Measurements from ENCODE around the gene DLST.

DLST gene

GRCh38 chr14:74859757-74860552 lies 21.8 kb upstream of the DLST start:
- in situ Hi-C loops (cut with MboI; ENCODE audit: low pct_unique_long_range_greater_than_20kb, low sequenced_read_pairs), result no loop called here

GRCh38 chr14:74860899-74861733 lies 20.6 kb upstream of the DLST start:
- in situ Hi-C loops (cut with MboI; ENCODE audit: low pct_unique_long_range_greater_than_20kb, low sequenced_read_pairs), result no loop called here
- peak; percentile 87 for DNase-seq

More at GRCh38 chr14:74859757-74860552, 21.8 kb upstream of the DLST start:
- DNase-seq, result no peak

DNA sequence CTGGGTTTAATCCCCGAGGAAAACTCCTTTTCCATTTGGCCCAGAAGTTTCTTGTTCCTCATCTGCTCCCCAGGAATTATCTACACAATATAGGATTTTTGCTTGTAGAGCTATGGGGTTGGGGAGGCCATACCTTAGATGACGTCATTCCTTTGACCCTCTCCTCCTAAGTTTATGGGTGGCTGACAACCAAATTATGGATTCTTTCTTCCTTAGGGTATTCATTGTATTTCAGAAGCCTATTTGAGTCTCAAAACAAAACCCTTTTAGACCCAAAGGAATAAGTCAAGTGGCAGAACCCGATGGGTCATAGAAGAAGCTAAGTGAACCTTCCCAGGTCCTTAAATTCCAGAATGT lies 20.0 kb upstream of the DLST start:
- DNase-seq, result no peak
- in situ Hi-C loops (cut with MboI; ENCODE audit: low pct_unique_long_range_greater_than_20kb, low sequenced_read_pairs), result no loop called here

- peak; percentile 40 for DNase-seq
- in situ Hi-C loops (cut with MboI; ENCODE audit: low pct_unique_long_range_greater_than_20kb, low sequenced_read_pairs), result no loop called here
Measured at GRCh38 chr14:74863274-74863673, 18.4 kb upstream of the DLST start.

DNA sequence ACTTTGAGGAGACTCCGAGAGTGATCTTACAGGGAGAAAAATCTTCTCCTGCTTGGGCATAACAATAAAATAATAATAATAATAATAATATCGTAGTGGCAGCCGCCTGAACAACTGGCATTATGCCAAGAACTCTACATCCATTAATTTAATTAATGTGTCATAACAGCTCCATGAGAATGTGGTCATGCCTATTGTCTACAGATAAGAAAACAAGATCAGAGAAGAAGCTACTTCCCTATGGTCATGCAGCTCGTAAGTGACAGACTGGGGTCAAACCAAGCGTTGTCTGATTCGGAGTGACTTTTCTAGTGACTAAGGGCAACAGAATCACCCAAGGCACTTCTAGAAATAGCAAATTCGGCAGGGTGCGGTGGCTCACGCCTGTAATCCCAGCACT lies 17.5 kb upstream of the DLST start:
- DNase-seq, result no peak
- in situ Hi-C loops (cut with MboI; ENCODE audit: low pct_unique_long_range_greater_than_20kb, low sequenced_read_pairs), result no loop called here

- no peak for DNase-seq
- in situ Hi-C loops (cut with MboI; ENCODE audit: low pct_unique_long_range_greater_than_20kb, low sequenced_read_pairs), result no loop called here
Measured at GRCh38 chr14:74865156-74865555, 16.6 kb upstream of the DLST start.

DNA sequence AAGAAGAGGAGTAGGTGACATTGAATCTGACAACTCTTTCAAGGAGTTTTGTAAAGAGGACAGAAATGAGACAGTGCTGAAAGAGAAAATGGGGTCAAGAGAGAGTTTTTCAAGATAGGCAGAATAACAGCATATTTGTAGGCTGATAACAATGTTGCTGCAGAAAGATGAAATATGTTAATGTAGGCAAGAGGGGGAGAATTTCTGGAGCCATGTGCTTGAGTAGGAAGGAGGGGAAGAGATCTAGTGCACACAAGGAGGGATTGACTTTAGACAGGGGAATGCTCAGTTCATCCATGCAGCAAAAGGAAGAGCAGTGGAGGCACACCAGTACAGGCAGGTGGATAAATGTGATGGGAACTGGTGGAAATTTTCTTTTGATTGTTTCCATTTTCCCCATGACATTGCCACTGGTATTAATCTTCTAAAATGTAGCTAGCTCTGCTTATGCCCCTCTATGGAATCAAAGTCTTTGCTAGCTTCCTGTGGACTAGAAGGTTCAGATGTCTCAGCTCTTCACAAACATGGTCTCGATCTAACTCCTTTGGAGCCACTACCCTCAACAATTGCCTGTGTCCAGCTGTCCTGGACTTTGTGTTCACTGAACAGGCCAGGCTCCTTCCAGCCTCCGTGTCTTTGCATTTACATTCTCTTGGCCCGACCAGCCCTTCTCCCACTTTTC lies 14.9 kb upstream of the DLST start:
- no peak for DNase-seq
- in situ Hi-C loops (cut with MboI; ENCODE audit: low pct_unique_long_range_greater_than_20kb, low sequenced_read_pairs), result no loop called here

GRCh38 chr14:74867673-74868072 lies 14.0 kb upstream of the DLST start:
- in situ Hi-C loops (cut with MboI; ENCODE audit: low pct_unique_long_range_greater_than_20kb, low sequenced_read_pairs), result no loop called here
- DNase-seq, result peak; percentile 30

- in situ Hi-C loops (cut with MboI; ENCODE audit: low pct_unique_long_range_greater_than_20kb, low sequenced_read_pairs), result no loop called here
Measured at GRCh38 chr14:74868739-74869138, 13.0 kb upstream of the DLST start.

DNA sequence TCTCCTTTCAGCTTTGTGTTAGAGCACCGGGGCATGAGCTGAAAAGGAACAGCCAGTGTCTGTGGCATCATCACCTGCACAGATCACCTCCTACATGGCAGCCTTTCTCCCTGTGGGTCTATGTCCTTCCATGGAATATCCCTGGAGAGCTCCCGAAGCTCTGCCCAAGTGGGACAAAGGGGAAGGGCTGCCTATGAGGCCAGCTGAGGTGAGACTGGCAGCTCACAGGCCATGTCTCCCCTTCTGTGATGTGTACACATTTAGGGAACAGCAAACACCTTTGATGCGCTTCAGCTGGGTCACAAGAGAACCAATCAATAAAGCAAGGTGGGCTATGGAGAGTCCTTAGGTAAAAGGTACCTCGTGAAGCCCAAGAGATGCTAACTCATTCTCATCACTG lies 9.9 kb upstream of the DLST start:
- in situ Hi-C loops (cut with MboI; ENCODE audit: low pct_unique_long_range_greater_than_20kb, low sequenced_read_pairs), result no loop called here

More at GRCh38 chr14:74868739-74869138, 13.0 kb upstream of the DLST start:
- DNase-seq, result no peak

DNA sequence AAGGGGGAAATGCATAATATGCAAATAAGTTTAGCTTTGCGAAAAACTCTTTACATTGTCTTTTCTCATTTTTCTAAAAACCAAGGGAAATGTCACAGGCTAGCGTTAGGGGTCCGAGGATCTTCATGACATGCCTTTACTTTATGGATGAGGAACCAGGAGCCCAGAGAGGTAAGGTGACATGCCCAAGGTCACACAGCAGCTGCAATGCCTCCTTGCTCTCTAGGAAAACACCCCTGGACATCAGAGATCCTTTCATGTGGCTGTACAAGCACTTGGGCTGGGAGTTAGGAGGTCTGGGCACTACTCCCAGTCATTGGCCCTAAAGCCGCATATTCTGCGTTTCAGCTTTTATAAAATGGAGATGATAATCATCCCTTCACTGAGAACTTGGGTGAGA lies 6.5 kb upstream of the DLST start:
- in situ Hi-C loops (cut with MboI; ENCODE audit: low pct_unique_long_range_greater_than_20kb, low sequenced_read_pairs), result no loop called here
- no peak for DNase-seq

More for the DNA sequence above, 9.9 kb upstream of the DLST start:
- no peak for DNase-seq

GRCh38 chr14:74875941-74876913 lies 5.5 kb upstream of the DLST start, which contains the start of gene PROX2:
TSS of gene PROX2 (minus strand) at chr14:74876145. CDS start at chr14:74863834, 12,311 bp downstream.
- in situ Hi-C loops (cut with MboI; ENCODE audit: low pct_unique_long_range_greater_than_20kb, low sequenced_read_pairs), result no loop called here

GRCh38 chr14:74879427-74880182 lies 2.1 kb upstream of the DLST start:
- no peak for DNase-seq
- in situ Hi-C loops (cut with MboI; ENCODE audit: low pct_unique_long_range_greater_than_20kb, low sequenced_read_pairs), result no loop called here

More at GRCh38 chr14:74875941-74876913, 5.5 kb upstream of the DLST start, which contains the start of gene PROX2:
- DNase-seq, result peak; percentile 45

DNA sequence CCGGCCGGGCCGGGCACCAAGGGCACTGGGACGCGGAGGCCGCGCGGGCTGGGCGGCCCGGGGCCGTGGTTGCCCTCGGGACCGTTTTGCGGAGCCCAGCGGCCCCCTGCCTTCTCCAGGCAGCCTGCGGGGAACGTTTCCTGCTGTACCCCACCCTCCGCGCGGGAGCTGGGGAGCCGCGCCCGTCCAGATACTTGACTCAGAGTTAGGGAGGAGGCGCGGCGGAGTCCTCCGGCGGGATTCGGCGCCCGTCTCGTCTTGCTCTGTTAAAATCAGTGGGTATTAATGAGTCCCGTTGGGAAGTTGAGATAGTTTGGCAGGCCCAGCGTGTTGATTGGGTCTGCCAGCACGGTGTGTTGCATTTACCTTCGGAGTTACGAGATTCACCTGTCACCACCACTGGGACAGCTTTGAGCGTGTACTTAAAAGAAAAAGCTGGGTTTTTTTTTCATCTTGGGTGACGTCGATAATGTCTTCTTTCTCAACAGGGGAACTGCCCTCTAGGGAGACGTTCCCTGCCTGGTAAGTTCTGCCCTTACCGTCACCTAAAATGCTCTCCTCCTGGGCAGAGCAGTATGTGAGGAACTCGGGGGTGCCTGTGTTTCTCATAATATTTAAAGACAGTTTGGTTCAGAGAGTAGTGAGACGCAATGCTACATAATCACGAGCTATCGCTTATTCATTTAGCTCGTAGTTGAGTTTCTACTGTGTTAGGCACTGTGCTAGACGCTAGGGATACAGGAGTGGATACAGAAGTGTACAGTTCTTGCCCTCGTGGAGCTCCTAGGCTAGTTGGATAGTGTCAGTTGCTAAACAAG lies 596 bp downstream of the DLST start:
- peak; percentile 49 for DNase-seq
- in situ Hi-C loops (cut with MboI; ENCODE audit: low pct_unique_long_range_greater_than_20kb, low sequenced_read_pairs), result no loop called here

- no peak for DNase-seq
- in situ Hi-C loops (cut with MboI; ENCODE audit: low pct_unique_long_range_greater_than_20kb, low sequenced_read_pairs), result no loop called here
Measured at GRCh38 chr14:74886001-74886400, 4.3 kb downstream of the DLST start.

- no peak for DNase-seq
- in situ Hi-C loops (cut with MboI; ENCODE audit: low pct_unique_long_range_greater_than_20kb, low sequenced_read_pairs), result no loop called here
Measured at GRCh38 chr14:74888164-74889158, 6.7 kb downstream of the DLST start.

Measured in KBM-7 (cell line).